T-helper 9 cell (primary cell): Measurements from ENCODE around the gene PRDM5.

ENCODE experiments used
- DNase-seq: peaks from one replicate; pipeline ENCODE4 v3.0.0-alpha.2; 2020

PRDM5 gene

DNA sequence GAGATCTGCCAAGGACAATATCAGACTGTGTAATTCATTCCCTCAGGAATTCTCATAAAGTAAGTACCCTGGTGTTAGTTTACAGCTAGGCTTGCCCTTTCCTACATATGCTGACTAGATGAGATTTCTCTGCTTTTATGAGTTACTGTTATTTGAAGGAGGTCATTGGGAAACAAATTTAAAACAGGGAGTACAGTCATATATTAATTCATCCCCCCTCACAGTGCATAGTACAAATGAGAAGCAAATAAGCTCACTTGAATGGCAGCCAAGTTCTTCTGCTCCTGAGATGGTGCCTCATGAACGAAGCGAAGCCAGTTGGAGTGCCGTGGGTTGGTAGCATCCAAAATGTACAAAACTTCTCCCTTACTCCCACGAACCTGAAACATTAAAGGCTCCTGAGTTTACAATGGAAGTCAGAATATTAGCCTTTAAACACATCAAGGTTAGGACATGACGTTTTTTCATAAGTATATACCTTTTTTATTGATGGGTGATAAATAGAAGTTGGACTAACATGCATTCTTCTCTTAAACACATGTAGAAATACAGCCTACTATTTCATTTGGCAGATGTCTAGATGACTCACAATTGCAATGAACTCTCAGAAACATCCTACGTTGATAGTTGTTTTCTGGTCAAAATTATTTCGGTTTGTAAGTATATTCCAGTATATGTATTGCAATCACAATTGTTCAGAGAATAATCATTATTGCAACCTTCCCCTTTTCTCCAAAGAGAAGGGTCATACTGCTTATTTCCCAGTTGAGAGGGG is 69.2 kb downstream of the PRDM5 start:
- no peak for DNase-seq

- DNase-seq: no peak
Observed at GRCh38 chr4:120850018-120850599, 72.4 kb downstream of the PRDM5 start.

GRCh38 chr4:120847019-120847582 is 75.4 kb downstream of the PRDM5 start:
- no peak for DNase-seq

DNA sequence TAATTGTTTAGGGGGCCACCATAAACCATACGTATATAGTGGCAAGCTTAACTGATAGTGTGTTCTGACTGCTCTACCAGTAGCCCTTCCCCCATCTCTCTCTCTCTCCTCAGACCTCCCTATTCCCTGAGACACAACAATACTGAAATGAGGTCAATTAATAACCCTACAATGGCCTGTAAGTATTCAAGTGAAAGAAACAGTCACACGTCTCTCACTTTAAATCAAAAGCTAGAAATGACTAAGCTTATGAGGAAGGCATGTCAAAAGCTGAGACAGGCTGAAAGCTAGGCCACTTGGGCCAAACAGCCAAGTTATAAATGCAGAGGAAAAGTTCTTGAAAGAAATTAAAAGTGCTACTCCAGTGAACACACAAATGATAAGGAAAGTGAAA is 78.0 kb downstream of the PRDM5 start:
- no peak for DNase-seq

DNA sequence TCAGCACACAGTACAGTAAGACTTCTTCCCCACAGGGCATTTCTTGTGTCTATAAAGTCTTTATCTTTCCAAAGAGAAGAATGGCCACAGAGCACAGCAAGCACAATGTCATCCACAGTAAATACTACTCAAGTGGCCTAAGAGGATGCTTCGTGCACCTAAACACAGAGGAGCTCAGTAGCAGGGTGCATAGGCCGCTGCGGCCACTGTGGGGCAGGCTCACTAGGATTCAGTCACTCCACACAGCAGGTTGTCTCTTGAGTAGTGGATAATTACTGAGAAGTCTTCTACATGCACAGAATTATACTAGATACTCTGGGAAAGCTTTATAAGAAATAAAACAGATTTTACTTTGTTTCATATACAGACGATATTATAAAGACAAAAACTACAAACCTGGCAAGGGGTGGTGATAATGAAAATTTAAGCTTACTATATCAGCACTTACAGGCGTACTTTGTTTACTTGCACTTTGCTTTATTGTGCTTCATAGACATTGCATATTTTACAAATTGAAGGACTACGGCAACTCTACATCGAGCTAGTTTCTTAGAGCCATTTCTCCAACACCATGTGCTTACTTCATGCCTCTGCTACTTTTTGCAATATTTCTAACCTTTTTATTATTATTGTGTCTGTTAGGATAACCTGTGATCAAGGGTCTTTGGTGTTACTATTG is 78.5 kb downstream of the PRDM5 start:
- DNase-seq: no peak

GRCh38 chr4:120842031-120842430 is 80.5 kb downstream of the PRDM5 start:
- no peak for DNase-seq

DNA sequence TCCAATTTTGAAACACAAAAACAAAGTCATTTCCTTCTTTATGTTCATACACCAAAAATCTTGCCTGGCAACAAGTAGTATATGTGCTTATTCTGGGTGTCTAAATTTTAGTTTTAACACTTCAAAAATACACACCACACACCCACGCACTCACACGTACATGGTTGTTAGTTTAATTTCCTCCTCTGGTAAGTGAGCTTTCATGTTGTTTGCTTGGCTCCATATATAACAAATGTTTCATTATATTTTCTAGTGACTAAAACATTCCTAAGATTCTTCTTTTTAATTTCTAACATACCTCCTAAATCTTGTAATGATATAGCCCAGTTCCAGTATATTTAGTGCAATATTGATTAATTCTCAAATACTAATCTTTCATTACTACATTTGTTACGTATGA is 80.9 kb downstream of the PRDM5 start:
- DNase-seq: no peak

DNA sequence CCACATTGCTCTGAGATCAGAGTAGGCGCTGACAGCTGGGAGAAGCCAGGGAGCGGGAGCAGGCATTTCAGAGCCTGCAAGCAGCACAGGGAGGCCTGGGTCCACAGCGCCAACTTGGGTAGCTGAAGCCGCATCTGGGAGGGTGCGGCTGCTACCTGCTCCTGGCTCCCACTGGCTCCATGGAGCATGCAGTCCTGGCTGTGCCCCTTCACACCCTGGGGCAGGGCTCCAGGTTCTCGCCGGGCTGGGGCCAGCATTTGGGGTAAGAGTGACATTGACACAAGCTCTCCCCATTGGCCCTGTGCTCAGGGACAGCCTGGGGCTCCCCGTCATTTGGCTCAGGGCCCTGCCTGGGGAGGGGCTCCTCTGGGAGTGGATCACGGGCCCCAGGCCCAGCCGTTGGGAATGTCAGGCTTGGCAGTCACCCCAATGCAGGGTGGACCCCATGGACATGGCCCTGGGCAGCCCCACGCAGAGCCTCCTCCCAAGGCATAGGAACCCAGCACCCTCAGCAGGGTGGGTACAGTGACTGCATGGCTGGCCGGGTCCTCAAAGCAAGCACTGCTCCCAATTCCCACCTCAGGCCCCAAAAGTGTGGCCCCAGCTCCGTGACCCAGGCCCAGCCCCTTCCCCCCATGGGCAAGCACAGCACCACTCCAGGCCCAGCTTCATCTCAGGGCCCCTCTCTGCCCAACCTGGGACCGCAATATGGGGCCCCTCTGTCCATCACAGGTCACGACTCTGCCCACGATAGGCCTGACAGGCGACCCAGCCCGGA is 82.4 kb downstream of the PRDM5 start:
- DNase-seq: no peak

- no peak for DNase-seq
Observed at GRCh38 chr4:120839334-120839973, 83.1 kb downstream of the PRDM5 start.

GRCh38 chr4:120838784-120839183 is 83.7 kb downstream of the PRDM5 start:
- no peak for DNase-seq

DNA sequence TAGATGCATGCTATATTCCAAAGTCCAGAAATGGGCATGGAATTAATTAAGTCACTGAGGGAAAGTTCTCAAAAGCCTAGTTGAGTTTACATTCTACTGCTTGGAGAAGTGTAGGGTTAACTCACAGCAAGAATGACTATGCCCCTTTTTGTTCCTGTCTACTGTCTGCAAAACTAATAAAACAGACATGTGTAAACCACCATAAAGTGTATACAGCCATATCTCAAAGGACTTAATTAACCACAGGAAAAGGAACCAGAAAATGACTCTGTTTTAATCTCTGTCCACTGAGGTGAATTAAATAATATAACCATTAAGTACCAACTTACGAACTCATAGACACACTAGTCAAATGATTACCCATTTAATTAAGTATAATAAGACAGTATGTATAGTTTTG is 84.9 kb downstream of the PRDM5 start:
- DNase-seq: no peak

GRCh38 chr4:120835342-120835741 is 87.2 kb downstream of the PRDM5 start:
- DNase-seq: no peak

DNA sequence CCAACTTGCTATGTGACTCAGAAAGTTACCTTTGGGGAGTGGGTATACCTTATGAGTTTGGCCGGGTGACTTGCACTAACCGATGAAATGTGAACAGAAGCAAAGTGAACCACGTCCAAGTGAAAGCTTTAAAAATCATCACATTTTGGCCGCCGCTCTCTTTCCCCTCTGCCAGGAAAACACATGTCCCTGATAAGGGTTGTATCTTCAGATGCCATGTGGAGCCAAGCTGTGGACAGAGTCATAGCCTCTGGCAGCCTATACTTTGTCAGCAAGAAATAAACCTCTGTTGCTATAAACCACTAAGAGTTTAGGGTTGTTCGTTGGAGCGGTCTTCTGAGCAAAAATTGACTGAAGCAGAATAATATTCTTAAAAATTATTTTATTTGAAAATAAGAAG is 92.3 kb downstream of the PRDM5 start:
- DNase-seq: no peak

- no peak for DNase-seq
Observed at GRCh38 chr4:120829113-120829831, 93.3 kb downstream of the PRDM5 start.

- DNase-seq: no peak
Observed at GRCh38 chr4:120826853-120827252, 95.7 kb downstream of the PRDM5 start.

DNA sequence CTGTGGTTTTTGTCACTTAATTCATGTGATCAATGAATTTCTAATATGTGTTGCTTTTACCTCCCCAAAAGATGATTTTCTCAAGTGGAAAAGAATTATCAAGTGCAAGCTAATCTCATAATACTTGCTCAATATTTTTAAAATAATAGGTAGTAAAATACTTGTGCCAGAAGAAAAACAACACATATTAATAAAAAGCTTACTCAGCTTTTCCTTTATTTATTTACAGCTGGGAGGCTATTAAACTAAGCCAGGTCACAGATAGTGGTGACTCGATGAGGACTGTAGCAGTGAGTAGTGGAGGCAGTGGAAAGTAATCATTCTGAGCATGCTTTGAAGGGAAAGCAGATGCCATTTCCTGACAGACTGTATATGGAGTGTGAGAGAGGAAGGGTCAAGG is 96.1 kb downstream of the PRDM5 start:
- DNase-seq: no peak

GRCh38 chr4:120824946-120825345 is 97.6 kb downstream of the PRDM5 start:
- no peak for DNase-seq

- no peak for DNase-seq
Observed at GRCh38 chr4:120821977-120822376, 100.5 kb downstream of the PRDM5 start.

GRCh38 chr4:120821029-120821428 is 101.5 kb downstream of the PRDM5 start:
- no peak for DNase-seq

- no peak for DNase-seq
Observed at GRCh38 chr4:120819805-120820437, 102.6 kb downstream of the PRDM5 start.

DNA sequence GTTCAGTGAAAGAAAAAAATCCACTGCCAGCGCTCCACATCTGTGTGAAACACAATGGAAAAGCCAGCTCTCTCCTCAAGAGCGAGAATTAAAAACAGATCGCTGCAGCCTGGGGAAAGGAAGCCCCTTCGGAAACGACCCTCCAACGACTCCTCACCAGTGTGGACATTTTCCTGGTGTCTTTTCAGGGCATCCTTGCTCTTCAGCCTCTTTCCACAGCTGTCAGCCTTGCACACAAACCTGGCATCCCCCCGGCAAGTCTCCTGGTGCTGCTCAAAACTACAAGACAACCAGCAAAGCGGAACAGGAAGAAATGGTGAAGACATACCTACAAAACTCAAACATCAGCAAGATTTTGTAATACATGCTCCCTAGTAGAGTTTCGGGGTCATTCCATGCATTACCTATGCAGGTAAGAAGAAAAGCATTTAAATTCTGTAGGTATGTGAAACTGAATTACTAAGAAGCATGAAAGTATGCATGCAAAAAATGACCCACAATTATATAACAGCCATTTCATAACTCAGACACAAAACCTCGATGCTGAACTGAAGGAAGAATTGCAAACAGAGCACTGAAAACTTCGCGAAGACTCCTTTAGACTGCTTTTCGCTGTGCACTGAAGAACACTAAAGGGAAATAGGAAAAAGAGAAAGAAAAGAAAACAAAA is 106.1 kb downstream of the PRDM5 start:
- DNase-seq: no peak
